GM12891 (cell line): ENCODE data around the gene EBF4.

Source experiments
- DNase-seq: peaks from one replicate; pipeline ENCODE4 v3.0.0; 2011; ENCODE audit warnings: low spot score; ENCODE audit not compliant: insufficient read length
- FAIRE-seq: peaks from 2 replicates; lab custom pipeline; 2011; peaks lifted over from hg19 to GRCh38; lab: Jason Lieb, UNC
- PAX5 ChIP-seq: IDR thresholded peaks from 2 replicates; pipeline ENCODE4 v1.6.1; 2011; ENCODE audit warnings: low read length, moderate library complexity, mild to moderate bottlenecking; ENCODE audit not compliant: insufficient read depth, severe bottlenecking
- POLR2A ChIP-seq: IDR thresholded peaks from 2 replicates; pipeline ENCODE4 v1.6.1; 2011; ENCODE audit warnings: low read depth, low read length, control low read depth
- POLR2AphosphoS5 ChIP-seq: IDR thresholded peaks from 2 replicates; pipeline ENCODE4 v1.6.1; 2011; ENCODE audit warnings: low read depth, low read length, control low read depth
- POU2F2 ChIP-seq: IDR thresholded peaks from 2 replicates; pipeline ENCODE4 v1.6.1; 2011; ENCODE audit warnings: low read depth, mild to moderate bottlenecking, control low read depth, low read length, moderate library complexity
- SPI1 ChIP-seq: IDR thresholded peaks from 2 replicates; pipeline ENCODE4 v1.6.1; 2011; ENCODE audit warnings: low read depth, low read length, control low read depth
- TAF1 ChIP-seq: IDR thresholded peaks from 2 replicates; pipeline ENCODE4 v1.6.1; 2011; ENCODE audit warnings: low read depth, low read length, control low read depth

EBF4 gene

DNA sequence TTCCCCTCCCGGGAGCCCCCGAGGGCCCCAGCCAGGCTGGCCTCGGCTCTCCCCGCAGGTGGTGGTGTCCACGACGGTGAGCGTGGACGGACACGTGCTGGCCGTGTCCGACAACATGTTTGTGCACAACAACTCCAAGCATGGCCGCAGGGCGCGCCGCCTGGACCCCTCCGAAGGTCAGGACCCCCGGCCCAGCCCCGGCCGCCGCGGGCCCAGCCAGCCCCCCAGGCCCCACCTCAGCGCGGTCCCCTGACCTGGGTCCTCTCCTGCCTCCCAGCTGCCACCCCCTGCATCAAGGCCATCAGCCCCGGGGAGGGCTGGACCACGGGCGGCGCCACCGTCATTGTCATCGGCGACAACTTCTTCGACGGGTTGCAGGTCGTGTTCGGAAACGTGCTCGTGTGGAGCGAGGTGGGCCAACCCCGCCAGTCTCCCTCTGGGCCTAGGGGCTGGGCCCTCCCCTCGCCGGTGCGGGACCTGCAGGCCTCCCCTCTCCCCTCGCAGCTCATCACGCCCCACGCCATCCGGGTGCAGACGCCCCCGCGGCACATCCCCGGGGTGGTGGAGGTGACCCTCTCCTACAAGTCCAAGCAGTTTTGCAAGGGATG is 56.9 kb downstream of the EBF4 start:
- FAIRE-seq (no peak), DNase-seq (no peak)
- TF ChIP-seq POLR2AphosphoS5, result no peak
- TF ChIP-seq TAF1, result no peak
- no peak for TF ChIP-seq POLR2A
- TF ChIP-seq POU2F2, result no peak
- no peak for TF ChIP-seq SPI1
- no peak for TF ChIP-seq PAX5

DNA sequence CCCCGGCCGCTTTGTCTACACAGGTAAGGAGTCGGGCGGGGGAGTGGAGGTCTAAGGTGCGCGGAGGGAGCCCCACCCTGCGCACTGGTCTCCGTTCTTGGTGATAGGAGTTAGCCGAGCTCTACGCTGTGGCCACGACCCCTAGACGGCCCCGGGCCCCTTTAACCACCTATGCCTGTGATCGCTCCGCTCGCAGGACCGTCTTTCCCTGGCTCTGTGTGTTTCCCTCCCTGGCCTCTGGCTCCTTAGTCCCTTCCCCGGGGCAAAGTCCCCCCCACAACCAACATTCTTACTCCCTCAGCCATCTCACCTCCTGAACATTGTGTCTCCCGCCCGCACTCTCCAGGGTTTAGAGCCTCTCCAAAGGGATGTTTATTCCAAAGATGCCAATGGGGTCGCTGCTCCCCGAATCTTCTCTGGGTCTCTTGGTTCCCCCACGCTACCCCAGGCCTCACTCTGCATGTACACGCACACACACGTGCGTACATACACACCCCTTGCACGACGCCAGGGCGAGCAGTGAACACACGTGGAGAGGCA is 57.4 kb downstream of the EBF4 start:
- FAIRE-seq (no peak), DNase-seq (no peak)
- TF ChIP-seq POU2F2 (no peak), POLR2A (no peak), TAF1 (no peak), PAX5 (no peak), POLR2AphosphoS5 (no peak), SPI1 (no peak)

DNA sequence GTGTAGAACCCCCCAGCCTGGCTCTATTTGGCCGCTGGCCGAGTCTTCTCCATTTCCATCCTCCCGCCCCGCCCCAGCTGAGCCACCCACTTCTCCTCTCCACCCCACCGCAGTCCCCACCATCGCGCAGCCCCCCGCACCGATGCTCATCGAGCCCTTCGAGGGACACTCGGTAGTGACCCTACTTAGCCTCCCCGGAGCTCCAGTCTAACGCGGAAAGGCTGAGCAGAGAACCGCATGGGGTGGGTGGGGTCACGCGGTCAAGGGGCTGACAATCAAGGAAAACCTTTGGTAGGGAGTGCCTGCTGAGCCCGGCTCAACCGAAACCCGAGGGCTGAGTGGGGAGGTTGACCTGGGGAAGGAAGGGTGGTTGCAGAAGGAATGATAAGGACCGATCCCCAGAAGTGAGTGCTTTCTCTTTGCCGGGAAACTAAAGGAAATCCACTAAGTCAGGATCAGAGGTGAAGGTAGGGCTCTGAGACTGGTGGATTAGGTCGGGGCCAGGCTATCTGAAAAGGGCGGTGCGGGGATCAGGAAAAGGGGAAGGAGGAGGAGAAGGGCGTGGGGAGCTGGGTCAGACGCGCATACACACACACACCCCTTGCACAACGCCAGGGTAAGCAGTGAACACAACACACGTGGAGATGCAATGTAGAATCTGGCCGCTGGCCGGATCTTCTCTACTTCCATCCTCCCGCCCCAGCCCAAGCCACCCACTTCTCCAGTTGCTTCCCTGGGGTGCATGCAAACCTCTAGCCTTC is 58.1 kb downstream of the EBF4 start:
- DNase-seq (no peak), FAIRE-seq (no peak)
- no peak for TF ChIP-seq POLR2AphosphoS5
- TF ChIP-seq POU2F2, result no peak
- no peak for TF ChIP-seq SPI1

DNA sequence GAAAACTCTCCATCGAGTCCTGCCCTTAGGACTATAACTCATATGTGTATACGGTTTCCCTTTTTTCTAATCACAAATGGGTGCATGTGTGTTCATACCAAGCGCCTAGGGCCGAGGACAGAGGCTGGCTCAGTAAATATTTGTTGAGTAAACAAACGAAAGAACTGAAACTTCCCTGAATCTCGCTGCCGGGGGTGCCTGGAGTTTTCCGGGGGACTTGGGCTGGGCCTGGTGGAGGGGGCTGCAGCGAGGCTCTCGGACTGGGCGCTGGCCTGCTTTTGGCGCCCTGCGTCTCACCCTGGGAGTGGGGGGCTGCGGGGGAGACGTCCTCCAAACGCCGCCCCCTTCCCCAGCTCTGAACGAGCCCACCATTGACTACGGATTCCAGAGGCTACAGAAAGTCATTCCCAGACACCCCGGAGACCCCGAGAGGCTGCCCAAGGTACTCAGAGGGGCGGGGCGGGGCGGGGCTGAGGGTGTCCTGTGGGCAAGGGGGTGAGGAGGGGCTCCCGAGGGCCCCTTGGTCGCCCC is 58.8 kb downstream of the EBF4 start:
- DNase-seq, result no peak
- no peak for FAIRE-seq
- TF ChIP-seq POLR2A, result no peak
- no peak for TF ChIP-seq PAX5
- no peak for TF ChIP-seq POU2F2
- TF ChIP-seq TAF1, result no peak
- no peak for TF ChIP-seq SPI1
- TF ChIP-seq POLR2AphosphoS5, result no peak

DNA sequence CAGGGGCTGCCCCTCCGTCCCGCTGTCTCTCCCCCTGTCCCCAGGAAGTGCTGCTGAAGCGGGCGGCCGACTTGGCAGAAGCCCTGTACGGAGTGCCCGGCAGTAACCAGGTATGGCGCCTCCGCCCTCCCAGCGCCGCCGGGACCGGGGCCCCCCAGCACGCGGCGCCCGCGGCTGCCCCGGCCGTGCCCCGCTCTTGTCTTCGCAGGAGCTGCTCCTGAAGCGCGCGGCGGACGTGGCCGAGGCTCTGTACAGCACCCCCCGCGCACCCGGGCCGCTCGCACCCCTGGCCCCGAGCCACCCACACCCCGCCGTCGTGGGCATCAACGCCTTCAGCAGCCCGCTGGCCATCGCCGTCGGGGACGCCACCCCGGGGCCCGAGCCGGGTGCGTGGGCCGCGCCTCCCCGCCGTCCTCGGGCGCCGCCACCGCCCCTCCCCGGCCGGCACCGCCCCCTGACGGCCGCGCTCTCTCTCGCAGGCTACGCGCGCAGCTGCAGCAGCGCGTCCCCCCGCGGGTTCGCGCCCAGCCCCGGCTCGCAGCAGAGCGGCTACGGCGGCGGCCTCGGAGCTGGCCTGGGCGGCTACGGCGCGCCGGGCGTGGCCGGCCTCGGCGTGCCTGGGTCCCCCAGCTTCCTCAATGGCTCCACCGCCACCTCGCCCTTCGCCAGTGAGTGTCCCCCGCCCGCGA is 59.4 kb downstream of the EBF4 start:
- peak; percentile 82 for FAIRE-seq
- DNase-seq, result peak; percentile 66

DNA sequence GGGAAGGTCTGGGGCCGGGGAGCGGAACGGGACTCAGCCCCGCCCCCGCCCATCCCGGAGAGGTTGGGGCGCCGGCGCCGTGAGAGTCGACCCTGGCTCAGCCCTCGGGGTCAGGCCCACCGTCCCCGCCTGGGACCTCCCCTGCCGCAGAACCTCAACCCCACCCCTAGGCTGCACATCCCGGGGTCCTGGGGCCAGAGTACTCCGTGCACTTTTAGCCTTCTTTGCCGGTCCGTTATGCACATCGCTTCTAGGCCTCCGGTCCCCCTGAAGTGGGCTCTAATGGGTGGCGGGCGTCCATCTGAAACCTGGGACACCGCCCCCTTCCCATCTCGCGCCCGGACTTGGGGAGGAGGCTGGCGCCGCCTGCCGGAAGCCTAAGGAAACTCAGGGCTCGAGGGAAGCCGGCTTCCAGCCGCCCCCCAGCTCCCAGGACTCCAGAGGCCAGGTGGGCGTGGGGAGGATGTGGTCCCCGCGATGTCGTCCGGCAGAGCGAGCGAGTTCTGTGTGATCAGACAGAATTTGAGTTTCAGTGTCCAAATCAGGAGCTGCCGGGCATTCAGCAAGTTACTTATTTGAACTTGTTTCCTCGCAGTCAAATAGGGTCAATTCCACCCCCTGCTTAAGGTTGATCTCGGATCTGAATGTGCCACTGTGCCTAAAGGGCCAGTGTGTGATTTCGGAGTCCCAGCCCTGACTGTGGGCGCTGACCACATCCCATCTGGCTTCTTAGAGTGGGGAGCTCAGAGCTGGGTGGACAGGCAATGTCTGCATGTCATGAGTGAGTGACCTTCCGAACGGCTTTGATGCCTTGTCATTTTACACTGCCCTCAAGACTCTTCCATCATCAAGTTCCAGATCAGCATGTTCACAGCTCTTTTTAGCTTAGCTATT is 60.2 kb downstream of the EBF4 start:
- FAIRE-seq, result peak; percentile 71
- no peak for DNase-seq
- TF ChIP-seq TAF1, result no peak
- TF ChIP-seq POLR2AphosphoS5, result no peak
- no peak for TF ChIP-seq PAX5
- no peak for TF ChIP-seq POLR2A
- TF ChIP-seq POU2F2, result no peak
- TF ChIP-seq SPI1, result no peak

More for the DNA sequence above, 59.4 kb downstream of the EBF4 start:
- TF ChIP-seq POLR2AphosphoS5 (no peak), TAF1 (no peak), POU2F2 (no peak), SPI1 (no peak), POLR2A (no peak), PAX5 (no peak)

DNA sequence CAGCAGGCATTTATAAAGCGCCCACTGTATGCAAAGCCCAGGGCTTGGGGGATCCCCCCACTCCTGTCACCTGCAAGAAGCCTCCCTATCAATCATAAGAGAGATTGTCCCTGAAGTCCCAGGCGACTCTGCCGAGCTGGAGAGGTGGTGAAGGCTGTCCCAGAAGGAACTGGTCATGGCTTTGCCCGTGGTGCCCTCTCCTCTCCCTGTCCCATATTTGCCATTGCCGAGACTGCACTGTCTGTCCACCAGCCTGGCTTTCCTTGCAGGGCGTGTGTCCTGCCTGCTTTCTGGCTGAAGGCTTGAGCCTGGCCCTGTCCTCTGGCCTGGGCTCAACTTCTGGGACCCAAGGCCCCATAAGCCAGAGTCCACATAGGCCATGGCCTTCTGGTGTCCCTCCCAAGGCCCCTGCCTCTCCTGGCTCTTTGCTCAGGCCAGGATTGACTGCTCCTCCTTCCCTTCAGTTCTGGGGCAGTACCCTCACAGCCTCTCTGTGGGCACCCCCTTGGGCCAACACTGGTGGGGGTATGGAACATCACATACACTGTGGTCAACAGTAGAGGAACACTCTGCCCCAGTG is 61.0 kb downstream of the EBF4 start:
- TF ChIP-seq SPI1, result no peak
- no peak for TF ChIP-seq POLR2AphosphoS5
- no peak for TF ChIP-seq TAF1
- TF ChIP-seq POLR2A, result no peak
- no peak for TF ChIP-seq PAX5
- no peak for TF ChIP-seq POU2F2
- FAIRE-seq, result no peak
- no peak for DNase-seq

DNA sequence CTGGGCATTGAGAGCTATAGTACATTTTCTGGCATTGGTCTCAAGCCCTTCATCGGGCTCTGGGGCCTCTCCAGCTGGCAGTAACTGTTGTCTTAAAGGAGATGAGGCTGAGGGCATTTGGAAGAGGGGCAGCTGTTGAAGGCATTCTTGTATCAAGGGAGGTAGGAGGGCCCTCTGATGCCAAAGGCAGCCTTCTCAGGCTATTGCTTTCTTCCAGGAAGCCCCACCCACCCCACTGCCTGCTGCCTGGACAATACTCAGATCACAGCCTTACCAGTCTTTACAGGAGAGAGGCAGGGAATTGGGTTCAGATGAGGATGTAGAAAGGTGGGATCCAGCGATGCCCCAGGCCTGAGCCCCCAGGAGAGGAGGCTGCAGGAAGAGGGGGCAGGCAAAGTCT is 61.8 kb downstream of the EBF4 start:
- TF ChIP-seq PAX5 (no peak), POLR2A (no peak), SPI1 (no peak), POLR2AphosphoS5 (no peak), POU2F2 (no peak), TAF1 (no peak)
- FAIRE-seq, result no peak
- DNase-seq, result no peak
